DOHH2 (cell line): ENCODE results near the gene ANXA8.

ENCODE experiments used
- H3F3A ChIP-seq: fragments of 200-600 bp; sonication (generic), shearing (Covaris generic); 2 replicates; pipeline ENCODE4 v1.6.0; 2016; ENCODE audit warnings: antibody characterized with exemption, mild to moderate bottlenecking; ENCODE audit not compliant: control insufficient read depth, insufficient read depth
- H3K27ac ChIP-seq: fragments of 200-600 bp; sonication (generic); 2 replicates; pipeline ENCODE4 v1.5.1; 2014; ENCODE audit warnings: low read depth, mild to moderate bottlenecking, low read length, moderate library complexity
- H3K27me3 ChIP-seq: fragments of 200-600 bp; sonication (generic); 2 replicates; pipeline ENCODE4 v1.6.1; 2014; ENCODE audit warnings: mild to moderate bottlenecking, low read length, mixed read lengths; ENCODE audit not compliant: control insufficient read depth
- H3K36me3 ChIP-seq: fragments of 200-600 bp; sonication (generic); 2 replicates; pipeline ENCODE4 v1.6.1; 2014; ENCODE audit warnings: mild to moderate bottlenecking, low read length, moderate library complexity, mixed read lengths; ENCODE audit not compliant: control insufficient read depth
- H3K4me1 ChIP-seq: fragments of 200-600 bp; sonication (generic); 2 replicates; pipeline ENCODE4 v1.6.1; 2014; ENCODE audit warnings: mild to moderate bottlenecking, low read length, mixed read lengths; ENCODE audit not compliant: control insufficient read depth
- H3K4me2 ChIP-seq: fragments of 200-600 bp; sonication (generic); 2 replicates; pipeline ENCODE4 v1.6.0; 2014; ENCODE audit warnings: mild to moderate bottlenecking, low read length, moderate library complexity
- H3K4me3 ChIP-seq: fragments of 200-600 bp; sonication (generic); 2 replicates; pipeline ENCODE4 v1.5.1; 2014; ENCODE audit warnings: mild to moderate bottlenecking, low read length, mixed read lengths
- H3K79me2 ChIP-seq: fragments of 200-600 bp; sonication (generic); 2 replicates; pipeline ENCODE4 v1.6.1; 2014; ENCODE audit warnings: mild to moderate bottlenecking, low read length, mixed read lengths; ENCODE audit not compliant: control insufficient read depth
- H3K9me2 ChIP-seq: fragments of 200-600 bp; sonication (generic); replicated peaks from 2 replicates; pipeline ENCODE4 v1.6.1; 2014; ENCODE audit warnings: mild to moderate bottlenecking, low read length, mixed read lengths; ENCODE audit not compliant: control insufficient read depth
- H3K9me3 ChIP-seq: fragments of 200-600 bp; sonication (generic); 2 replicates; pipeline ENCODE4 v1.6.1; 2014; ENCODE audit warnings: antibody characterized with exemption, low read length, mixed read lengths; ENCODE audit not compliant: control insufficient read depth, insufficient read depth
- H4K20me1 ChIP-seq: fragments of 200-600 bp; sonication (generic); 2 replicates; pipeline ENCODE4 v1.6.0; 2014; ENCODE audit warnings: low read depth, mild to moderate bottlenecking, antibody characterized with exemption, low read length, moderate library complexity; ENCODE audit not compliant: control insufficient read depth, insufficient read depth
- CTCF ChIP-seq: fragments of 200-600 bp; sonication (generic); IDR thresholded peaks from one replicate; pipeline ENCODE4 v1.5.1; 2014; ENCODE audit warnings: antibody characterized with exemption, mild to moderate bottlenecking, low read depth, low read length; ENCODE audit not compliant: poor library complexity, severe bottlenecking
- EZH2phosphoT487 ChIP-seq: fragments of 200-600 bp; sonication (generic); IDR thresholded peaks from 2 replicates; pipeline ENCODE4 v1.6.1; 2017; ENCODE audit warnings: borderline replicate concordance, mild to moderate bottlenecking, antibody characterized with exemption, low read length, moderate library complexity, mixed read lengths

ANXA8 gene

DNA sequence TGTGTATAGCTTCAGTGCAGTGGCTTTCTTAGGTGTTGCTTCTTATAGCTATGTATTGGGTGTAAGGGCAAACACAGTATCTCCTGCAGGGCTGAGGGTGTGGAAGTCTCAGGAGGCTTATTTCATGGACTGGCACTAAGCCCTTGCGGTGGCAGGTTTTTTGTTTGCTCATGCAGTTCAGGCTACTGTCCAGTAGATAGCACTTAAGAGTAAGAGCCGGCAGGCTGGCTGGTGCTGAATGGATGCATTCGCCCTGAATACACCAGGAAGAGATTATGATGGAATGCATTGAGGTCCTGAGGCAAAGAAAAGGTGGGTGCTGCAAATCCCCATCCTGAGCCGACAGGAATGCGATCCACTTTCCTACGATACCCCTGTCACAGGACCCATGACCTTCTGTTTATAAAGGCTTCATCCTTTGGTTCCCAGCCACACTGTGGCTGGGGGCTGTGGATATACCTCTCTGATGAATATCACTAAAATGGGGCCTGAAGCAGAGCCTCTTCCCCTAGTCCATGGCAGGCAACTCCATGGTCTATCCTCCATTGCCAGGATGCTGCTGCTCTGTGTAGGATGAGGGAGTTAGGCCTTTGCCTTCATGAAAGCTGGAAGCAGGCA lies 44.9 kb downstream of the ANXA8 start:
- Histone ChIP-seq H3K4me1 (no peaks in the 10 kb centered on the region), H3K27me3 (no peaks in the 10 kb centered on the region), H3K27ac (no peak overlapping the region), H3K36me3 (no peaks in the 10 kb centered on the region), H3K9me2 (no peaks in the 10 kb centered on the region), H3F3A (no peaks in the 10 kb centered on the region), H4K20me1 (no peaks in the 10 kb centered on the region), H3K4me2 (no peak overlapping the region), H3K9me3 (no peaks in the 10 kb centered on the region), H3K79me2 (no peaks in the 10 kb centered on the region), H3K4me3 (no peak overlapping the region)
- TF ChIP-seq EZH2phosphoT487 (no peak), CTCF (no peak)

GRCh38 chr10:47435081-47435480 lies 48.8 kb downstream of the ANXA8 start:
- no peaks in the 10 kb centered on the region for H3K27me3 ChIP-seq
- H3K4me1 ChIP-seq = no peaks in the 10 kb centered on the region
- H3K36me3 ChIP-seq = no peaks in the 10 kb centered on the region
- no peak overlapping the region for H3K27ac ChIP-seq
- H3K9me3 ChIP-seq = no peaks in the 10 kb centered on the region
- no peaks in the 10 kb centered on the region for H4K20me1 ChIP-seq
- no peaks in the 10 kb centered on the region for H3K9me2 ChIP-seq
- H3K79me2 ChIP-seq = no peaks in the 10 kb centered on the region
- H3F3A ChIP-seq = no peaks in the 10 kb centered on the region
- TF ChIP-seq CTCF (no peak), EZH2phosphoT487 (no peak)
- no peak overlapping the region for H3K4me2 ChIP-seq
- no peak overlapping the region for H3K4me3 ChIP-seq

DNA sequence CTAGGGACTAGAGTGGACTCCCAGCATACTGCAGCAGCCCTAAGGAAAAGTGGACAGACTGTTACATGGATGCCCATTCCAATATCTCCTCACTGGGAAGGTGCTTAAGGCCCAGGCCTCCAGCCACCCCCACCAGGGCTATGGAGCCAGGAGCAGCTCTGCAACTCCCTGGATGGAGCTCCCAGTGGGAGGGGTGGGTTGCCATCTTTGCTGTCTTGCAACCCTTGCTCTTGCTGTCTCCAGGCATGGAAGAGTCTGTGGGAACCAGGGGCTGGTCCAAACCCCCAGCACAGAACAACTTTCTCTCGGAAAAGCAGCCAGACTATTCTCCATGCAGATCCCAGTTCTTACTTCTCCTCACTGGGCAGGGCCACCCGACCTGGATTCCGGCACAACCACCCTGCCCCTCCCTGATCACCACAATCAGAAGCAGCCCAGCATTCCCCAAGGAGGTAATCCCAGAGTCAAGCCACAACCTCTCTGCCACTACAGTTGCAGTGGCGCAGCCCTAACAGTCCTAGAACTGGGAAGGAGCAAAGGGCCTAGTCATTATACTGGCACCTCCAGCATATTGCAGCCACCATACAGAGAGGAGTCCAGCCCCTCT lies 58.0 kb downstream of the ANXA8 start:
- H3F3A ChIP-seq = no peaks in the 10 kb centered on the region
- H3K4me2 ChIP-seq = no peak overlapping the region
- no peak for TF ChIP-seq EZH2phosphoT487
- TF ChIP-seq CTCF = no peak
- no peaks in the 10 kb centered on the region for H3K27me3 ChIP-seq
- no peaks in the 10 kb centered on the region for H3K79me2 ChIP-seq
- H3K4me3 ChIP-seq = no peak overlapping the region
- no peaks in the 10 kb centered on the region for H4K20me1 ChIP-seq
- H3K36me3 ChIP-seq = no peaks in the 10 kb centered on the region
- no peaks in the 10 kb centered on the region for H3K9me2 ChIP-seq
- no peaks in the 10 kb centered on the region for H3K4me1 ChIP-seq
- H3K27ac ChIP-seq = no peak overlapping the region
- no peaks in the 10 kb centered on the region for H3K9me3 ChIP-seq
